WTC11 (cell line): ENCODE measurements around the gene FAM32A. TPM values are rescaled to one million over a fixed set of nuclear protein-coding genes. Genes with fewer than 3 reads are reported as not detected.

Experiments used
- ATAC-seq: fragments of 200-7000 bp; cut with Tn5 transposase; 2 replicates; pipeline ENCODE4 v1.10.0; 2021; ENCODE audit warnings: mild to moderate bottlenecking, moderate library complexity
- CTCF ChIA-PET: fragments of 300-600 bp; sonication (Branson Sonifier 250); formaldehyde crosslinking; loops from one replicate; lab custom pipeline; 2021; ENCODE audit warnings: antibody characterized with exemption; lab: Charles Lee
- POLR2A ChIA-PET: fragments of 350-600 bp; sonication (Branson Sonifier 250); formaldehyde crosslinking; loops from one replicate; lab custom pipeline; 2021; ENCODE audit warnings: antibody characterized with exemption; lab: Charles Lee
- DNase-seq: peaks from one replicate; pipeline ENCODE4 v3.0.0; 2021; ENCODE audit warnings: low spot score
- H3K27ac Mint-ChIP-seq: 2 replicates; pipeline ENCODE4 v1.8.0; 2021; ENCODE audit warnings: mixed read lengths
- H3K27me3 Mint-ChIP-seq: 2 replicates; pipeline ENCODE4 v1.8.0; 2021; ENCODE audit warnings: low read depth, mild to moderate bottlenecking, moderate library complexity, mixed read lengths
- H3K36me3 Mint-ChIP-seq: 2 replicates; pipeline ENCODE4 v1.8.0; 2021; ENCODE audit warnings: mixed read lengths
- H3K4me1 Mint-ChIP-seq: 2 replicates; pipeline ENCODE4 v1.8.0; 2022; ENCODE audit warnings: mixed read lengths
- H3K4me3 Mint-ChIP-seq: 2 replicates; pipeline ENCODE4 v1.8.0; 2021; ENCODE audit warnings: mild to moderate bottlenecking, moderate library complexity, mixed read lengths
- H3K9me3 Mint-ChIP-seq: 2 replicates; pipeline ENCODE4 v1.8.0; 2021; ENCODE audit warnings: mixed read lengths
- CREB1 ChIP-seq: sonication (generic); formaldehyde crosslinking; IDR thresholded peaks from 2 replicates; pipeline ENCODE4 v1.8.0; 2023; ENCODE audit warnings: mild to moderate bottlenecking, missing genetic modification reagents
- ETV6 ChIP-seq: sonication (generic); formaldehyde crosslinking; IDR thresholded peaks from 2 replicates; pipeline ENCODE4 v1.8.1; 2022; ENCODE audit warnings: mild to moderate bottlenecking, missing genetic modification reagents
- FOXJ3 ChIP-seq: sonication (generic); formaldehyde crosslinking; IDR thresholded peaks from 2 replicates; pipeline ENCODE4 v1.9.0; 2021; ENCODE audit warnings: missing genetic modification reagents, mild to moderate bottlenecking, borderline replicate concordance
- FOXP1 ChIP-seq: sonication (generic); formaldehyde crosslinking; IDR thresholded peaks from 2 replicates; pipeline ENCODE4 v1.8.0; 2022; ENCODE audit warnings: missing genetic modification reagents, mild to moderate bottlenecking, moderate library complexity, borderline replicate concordance
- GABPB1 ChIP-seq: sonication (generic); formaldehyde crosslinking; IDR thresholded peaks from 2 replicates; pipeline ENCODE4 v1.8.1; 2023; ENCODE audit warnings: mild to moderate bottlenecking, missing genetic modification reagents
- GRHL2 ChIP-seq: fragments of 250-450 bp; sonication (Bioruptor Pico); IDR thresholded peaks from 2 replicates; pipeline ENCODE4 v1.8.0; 2022; ENCODE audit warnings: mild to moderate bottlenecking, moderate library complexity; ENCODE audit not compliant: insufficient replicate concordance, severe bottlenecking
- GTF2I ChIP-seq: fragments of 250-450 bp; sonication (Bioruptor Pico); conservative IDR thresholded peaks from 2 replicates; pipeline ENCODE4 v1.4.0; 2021; ENCODE audit warnings: mild to moderate bottlenecking
- JAZF1 ChIP-seq: fragments of 250-450 bp; sonication (Bioruptor Pico); IDR thresholded peaks from 2 replicates; pipeline ENCODE4 v1.9.0; 2021; ENCODE audit warnings: moderate library complexity, mild to moderate bottlenecking, inconsistent platforms
- NFATC4 ChIP-seq: fragments of 250-450 bp; sonication (Bioruptor Pico); IDR thresholded peaks from 2 replicates; pipeline ENCODE4 v1.9.0; 2021; ENCODE audit warnings: mild to moderate bottlenecking
- NR2C2 ChIP-seq: sonication (generic); formaldehyde crosslinking; IDR thresholded peaks from 2 replicates; pipeline ENCODE4 v1.8.0; 2022; ENCODE audit warnings: mild to moderate bottlenecking, missing genetic modification reagents
- NR3C1 ChIP-seq: sonication (generic); formaldehyde crosslinking; conservative IDR thresholded peaks from 2 replicates; pipeline ENCODE4 v1.8.1; 2023; ENCODE audit warnings: low read depth, mild to moderate bottlenecking, missing genetic modification reagents
- RORB ChIP-seq: fragments of 250-450 bp; sonication (Bioruptor Pico); IDR thresholded peaks from 2 replicates; pipeline ENCODE4 v1.9.0; 2021; ENCODE audit warnings: mild to moderate bottlenecking
- SMAD3 ChIP-seq: sonication (generic); formaldehyde crosslinking; IDR thresholded peaks from 2 replicates; pipeline ENCODE4 v1.8.0; 2022; ENCODE audit warnings: missing genetic modification reagents, mild to moderate bottlenecking, borderline replicate concordance
- SOX15 ChIP-seq: fragments of 250-450 bp; sonication (Bioruptor Pico); IDR thresholded peaks from 2 replicates; pipeline ENCODE4 v1.9.0; 2021; ENCODE audit warnings: mild to moderate bottlenecking
- TP53 ChIP-seq: sonication (generic); formaldehyde crosslinking; IDR thresholded peaks from 2 replicates; pipeline ENCODE4 v1.8.1; 2023; ENCODE audit warnings: mild to moderate bottlenecking, missing genetic modification reagents
- ZNF138 ChIP-seq: sonication (generic); formaldehyde crosslinking; conservative IDR thresholded peaks from 2 replicates; pipeline ENCODE4 v1.8.1; 2022; ENCODE audit warnings: mild to moderate bottlenecking, moderate library complexity, missing genetic modification reagents
- ZNF219 ChIP-seq: sonication (generic); formaldehyde crosslinking; IDR thresholded peaks from 2 replicates; pipeline ENCODE4 v1.8.0; 2023; ENCODE audit warnings: missing genetic modification reagents, mild to moderate bottlenecking, borderline replicate concordance
- ZNF263 ChIP-seq: sonication (generic); formaldehyde crosslinking; IDR thresholded peaks from 2 replicates; pipeline ENCODE4 v1.8.1; 2022; ENCODE audit warnings: low read depth, mild to moderate bottlenecking, moderate library complexity, missing genetic modification reagents
- total RNA-seq: library from RNA; stranded (reverse); gene quantifications from 3 replicates; pipeline ENCODE4 v1.2.3, GENCODE V29; 2021
- TF ChIP-seq, protein P1 (sequence below): fragments of 250-450 bp; sonication (Bioruptor Pico); conservative IDR thresholded peaks from 2 replicates; pipeline ENCODE4 v1.9.0; 2021; ENCODE audit warnings: mild to moderate bottlenecking
- TF ChIP-seq, protein P2 (sequence below): sonication (generic); formaldehyde crosslinking; IDR thresholded peaks from 2 replicates; pipeline ENCODE4 v1.8.1; 2022; ENCODE audit warnings: mild to moderate bottlenecking, moderate library complexity, missing genetic modification reagents
- TF ChIP-seq, protein P3 (sequence below): sonication (generic); formaldehyde crosslinking; IDR thresholded peaks from 2 replicates; pipeline ENCODE4 v1.8.1; 2023; ENCODE audit warnings: mild to moderate bottlenecking, missing genetic modification reagents, moderate library complexity
- TF ChIP-seq, protein P4 (sequence below): sonication (generic); formaldehyde crosslinking; IDR thresholded peaks from 2 replicates; pipeline ENCODE4 v1.8.0; 2023; ENCODE audit warnings: missing genetic modification reagents
- TF ChIP-seq, protein P5 (sequence below): fragments of 200-600 bp; IDR thresholded peaks from 2 replicates; pipeline ENCODE4 v1.8.0; 2022; ENCODE audit warnings: antibody characterized with exemption
- TF ChIP-seq, protein P6 (sequence below): sonication (generic); formaldehyde crosslinking; IDR thresholded peaks from 2 replicates; pipeline ENCODE4 v1.8.1; 2022; ENCODE audit warnings: mild to moderate bottlenecking, missing genetic modification reagents, moderate library complexity, borderline replicate concordance
- TF ChIP-seq, protein P7 (sequence below): fragments of 250-450 bp; sonication (Bioruptor Pico); IDR thresholded peaks from 2 replicates; pipeline ENCODE4 v2.1.2; 2022; ENCODE audit warnings: mild to moderate bottlenecking, moderate library complexity
- TF ChIP-seq, protein P8 (sequence below): sonication (generic); formaldehyde crosslinking; IDR thresholded peaks from 2 replicates; pipeline ENCODE4 v1.8.1; 2023; ENCODE audit warnings: mild to moderate bottlenecking, moderate library complexity, missing genetic modification reagents

FAM32A gene
- total RNA-seq, 1 experiment from 2014 or later, result 62.2 TPM

DNA sequence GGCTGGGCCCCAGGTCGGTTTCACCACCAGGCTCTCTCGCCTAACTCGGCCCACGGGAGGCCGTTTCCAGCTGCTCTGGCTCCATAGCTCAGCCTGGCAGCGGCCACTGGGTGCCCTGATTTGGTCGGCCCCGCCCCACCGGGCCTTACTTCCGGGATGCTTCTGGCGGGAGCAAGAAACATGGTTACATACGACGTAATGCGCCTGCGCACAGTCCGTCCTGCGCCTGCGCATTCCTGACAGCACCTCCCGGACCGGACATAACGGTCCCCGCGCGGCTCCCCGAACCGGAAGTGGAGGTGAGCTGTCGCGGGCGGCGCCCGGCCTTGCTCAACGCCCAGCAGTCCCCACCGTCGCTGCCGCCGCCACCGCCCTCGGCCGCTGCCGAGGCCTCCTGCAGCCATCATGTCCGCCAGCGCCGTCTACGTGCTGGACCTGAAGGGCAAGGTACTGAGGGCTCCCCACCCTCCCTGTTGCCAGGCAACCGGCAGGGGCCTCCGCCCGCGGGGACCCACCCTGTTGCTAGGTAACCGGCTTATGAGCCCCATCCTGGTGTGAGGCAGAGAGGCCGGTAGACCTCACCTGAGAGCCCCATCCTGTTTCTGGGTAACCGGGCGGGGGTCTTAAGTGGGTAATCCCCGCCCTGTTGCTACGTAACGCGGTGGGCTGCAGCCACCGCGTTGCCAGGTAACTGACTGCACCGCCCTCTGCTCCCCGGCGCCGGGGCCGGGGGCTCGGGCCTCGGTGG is 12.6 kb downstream of the FAM32A start, which contains the start of gene AP1M1 (continued):
- TF ChIP-seq, protein P1, sequence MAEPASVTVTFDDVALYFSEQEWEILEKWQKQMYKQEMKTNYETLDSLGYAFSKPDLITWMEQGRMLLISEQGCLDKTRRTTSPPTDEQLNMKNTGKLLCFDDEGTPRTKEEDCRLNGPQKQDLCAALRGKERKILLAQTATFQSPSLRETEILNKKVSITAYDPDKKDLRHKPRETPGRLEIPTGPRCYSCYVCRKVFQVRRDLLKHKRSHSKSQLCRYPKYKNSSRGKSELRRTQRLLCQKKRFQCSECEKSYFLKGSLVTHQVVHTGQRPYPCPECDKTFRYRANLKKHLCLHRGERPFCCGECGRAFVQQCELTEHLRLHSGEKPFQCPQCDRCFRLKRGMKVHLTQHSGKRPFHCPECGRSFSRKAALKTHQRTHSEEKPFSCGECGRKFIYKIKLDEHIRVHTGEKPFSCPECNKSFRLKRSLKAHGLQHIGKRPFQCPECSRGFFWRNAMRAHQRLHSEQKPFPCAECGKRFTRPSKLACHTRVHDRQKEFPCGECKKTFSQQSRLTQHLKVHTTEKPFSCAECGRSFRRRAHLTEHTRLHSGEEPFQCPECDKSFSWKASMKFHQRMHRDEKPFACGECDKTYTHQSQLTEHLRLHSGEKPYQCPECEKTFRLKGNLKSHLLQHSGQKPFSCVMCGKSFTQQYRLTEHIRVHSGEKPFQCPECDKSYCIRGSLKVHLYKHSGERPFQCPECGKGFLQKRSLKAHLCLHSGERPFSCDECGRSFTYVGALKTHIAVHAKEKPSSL (CRISPR knock-in tag), result no peak
- TF ChIP-seq TP53 (CRISPR knock-in tag) (no peak), ETV6 (CRISPR knock-in tag) (0 out of 2 replicates have a peak, but pooled peaks have one; percentile 28), CREB1 (CRISPR knock-in tag) (no peak), GABPB1 (CRISPR knock-in tag) (peak; percentile 63; the same call in 1 of the 2 replicates), NR2C2 (no peak), FOXP1 (CRISPR knock-in tag) (peak; percentile 51; the same call in 1 of the 2 replicates), FOXJ3 (CRISPR knock-in tag) (no peak), ZNF138 (no peak), ZNF219 (CRISPR knock-in tag) (0 out of 2 replicates have a peak, but pooled peaks have one; percentile 43), NFATC4 (CRISPR knock-in tag) (no peak), RORB (CRISPR knock-in tag) (no peak)
- TF ChIP-seq, protein P2, sequence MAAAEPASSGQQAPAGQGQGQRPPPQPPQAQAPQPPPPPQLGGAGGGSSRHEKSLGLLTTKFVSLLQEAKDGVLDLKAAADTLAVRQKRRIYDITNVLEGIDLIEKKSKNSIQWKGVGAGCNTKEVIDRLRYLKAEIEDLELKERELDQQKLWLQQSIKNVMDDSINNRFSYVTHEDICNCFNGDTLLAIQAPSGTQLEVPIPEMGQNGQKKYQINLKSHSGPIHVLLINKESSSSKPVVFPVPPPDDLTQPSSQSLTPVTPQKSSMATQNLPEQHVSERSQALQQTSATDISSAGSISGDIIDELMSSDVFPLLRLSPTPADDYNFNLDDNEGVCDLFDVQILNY (CRISPR knock-in tag), result no peak
- TF ChIP-seq, protein P3, sequence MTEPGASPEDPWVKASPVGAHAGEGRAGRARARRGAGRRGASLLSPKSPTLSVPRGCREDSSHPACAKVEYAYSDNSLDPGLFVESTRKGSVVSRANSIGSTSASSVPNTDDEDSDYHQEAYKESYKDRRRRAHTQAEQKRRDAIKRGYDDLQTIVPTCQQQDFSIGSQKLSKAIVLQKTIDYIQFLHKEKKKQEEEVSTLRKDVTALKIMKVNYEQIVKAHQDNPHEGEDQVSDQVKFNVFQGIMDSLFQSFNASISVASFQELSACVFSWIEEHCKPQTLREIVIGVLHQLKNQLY (CRISPR knock-in tag), result no peak
- TF ChIP-seq, protein P4, sequence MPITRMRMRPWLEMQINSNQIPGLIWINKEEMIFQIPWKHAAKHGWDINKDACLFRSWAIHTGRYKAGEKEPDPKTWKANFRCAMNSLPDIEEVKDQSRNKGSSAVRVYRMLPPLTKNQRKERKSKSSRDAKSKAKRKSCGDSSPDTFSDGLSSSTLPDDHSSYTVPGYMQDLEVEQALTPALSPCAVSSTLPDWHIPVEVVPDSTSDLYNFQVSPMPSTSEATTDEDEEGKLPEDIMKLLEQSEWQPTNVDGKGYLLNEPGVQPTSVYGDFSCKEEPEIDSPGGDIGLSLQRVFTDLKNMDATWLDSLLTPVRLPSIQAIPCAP (CRISPR knock-in tag), result no peak
- TF ChIP-seq, protein P5, sequence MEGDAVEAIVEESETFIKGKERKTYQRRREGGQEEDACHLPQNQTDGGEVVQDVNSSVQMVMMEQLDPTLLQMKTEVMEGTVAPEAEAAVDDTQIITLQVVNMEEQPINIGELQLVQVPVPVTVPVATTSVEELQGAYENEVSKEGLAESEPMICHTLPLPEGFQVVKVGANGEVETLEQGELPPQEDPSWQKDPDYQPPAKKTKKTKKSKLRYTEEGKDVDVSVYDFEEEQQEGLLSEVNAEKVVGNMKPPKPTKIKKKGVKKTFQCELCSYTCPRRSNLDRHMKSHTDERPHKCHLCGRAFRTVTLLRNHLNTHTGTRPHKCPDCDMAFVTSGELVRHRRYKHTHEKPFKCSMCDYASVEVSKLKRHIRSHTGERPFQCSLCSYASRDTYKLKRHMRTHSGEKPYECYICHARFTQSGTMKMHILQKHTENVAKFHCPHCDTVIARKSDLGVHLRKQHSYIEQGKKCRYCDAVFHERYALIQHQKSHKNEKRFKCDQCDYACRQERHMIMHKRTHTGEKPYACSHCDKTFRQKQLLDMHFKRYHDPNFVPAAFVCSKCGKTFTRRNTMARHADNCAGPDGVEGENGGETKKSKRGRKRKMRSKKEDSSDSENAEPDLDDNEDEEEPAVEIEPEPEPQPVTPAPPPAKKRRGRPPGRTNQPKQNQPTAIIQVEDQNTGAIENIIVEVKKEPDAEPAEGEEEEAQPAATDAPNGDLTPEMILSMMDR, result no peak

DNA sequence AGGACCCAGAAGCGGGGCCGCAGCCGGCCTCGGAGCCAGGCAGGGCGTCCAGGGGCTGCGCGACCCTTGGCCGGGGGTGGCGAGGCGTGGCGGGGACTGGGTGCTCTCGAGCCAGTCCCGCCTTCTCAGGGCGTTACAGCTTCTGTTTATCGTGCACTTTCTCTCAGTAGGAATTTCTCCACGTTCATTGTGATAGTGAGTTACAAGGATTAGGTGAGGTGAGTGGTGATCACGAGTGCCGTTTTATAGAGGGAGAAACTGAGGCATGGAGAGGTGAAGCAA is 13.1 kb downstream of the FAM32A start:
- peaks cover 16% of the 10 kb centered on the region for H3K4me1 Mint-ChIP-seq
- TF ChIP-seq, protein P6, sequence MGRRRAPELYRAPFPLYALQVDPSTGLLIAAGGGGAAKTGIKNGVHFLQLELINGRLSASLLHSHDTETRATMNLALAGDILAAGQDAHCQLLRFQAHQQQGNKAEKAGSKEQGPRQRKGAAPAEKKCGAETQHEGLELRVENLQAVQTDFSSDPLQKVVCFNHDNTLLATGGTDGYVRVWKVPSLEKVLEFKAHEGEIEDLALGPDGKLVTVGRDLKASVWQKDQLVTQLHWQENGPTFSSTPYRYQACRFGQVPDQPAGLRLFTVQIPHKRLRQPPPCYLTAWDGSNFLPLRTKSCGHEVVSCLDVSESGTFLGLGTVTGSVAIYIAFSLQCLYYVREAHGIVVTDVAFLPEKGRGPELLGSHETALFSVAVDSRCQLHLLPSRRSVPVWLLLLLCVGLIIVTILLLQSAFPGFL (CRISPR knock-in tag), result no peak
- TF ChIP-seq ZNF263 (CRISPR knock-in tag), result no peak
- TF ChIP-seq NR3C1 (CRISPR knock-in tag), result no peak
- TF ChIP-seq, protein P7, sequence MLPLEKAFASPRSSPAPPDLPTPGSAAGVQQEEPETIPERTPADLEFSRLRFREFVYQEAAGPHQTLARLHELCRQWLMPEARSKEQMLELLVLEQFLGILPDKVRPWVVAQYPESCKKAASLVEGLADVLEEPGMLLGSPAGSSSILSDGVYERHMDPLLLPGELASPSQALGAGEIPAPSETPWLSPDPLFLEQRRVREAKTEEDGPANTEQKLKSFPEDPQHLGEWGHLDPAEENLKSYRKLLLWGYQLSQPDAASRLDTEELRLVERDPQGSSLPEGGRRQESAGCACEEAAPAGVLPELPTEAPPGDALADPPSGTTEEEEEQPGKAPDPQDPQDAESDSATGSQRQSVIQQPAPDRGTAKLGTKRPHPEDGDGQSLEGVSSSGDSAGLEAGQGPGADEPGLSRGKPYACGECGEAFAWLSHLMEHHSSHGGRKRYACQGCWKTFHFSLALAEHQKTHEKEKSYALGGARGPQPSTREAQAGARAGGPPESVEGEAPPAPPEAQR, result no peak
- no peak for TF ChIP-seq SMAD3 (CRISPR knock-in tag)
- no peak for TF ChIP-seq SOX15
- no peak for TF ChIP-seq ZNF219 (CRISPR knock-in tag)
- TF ChIP-seq, protein P8, sequence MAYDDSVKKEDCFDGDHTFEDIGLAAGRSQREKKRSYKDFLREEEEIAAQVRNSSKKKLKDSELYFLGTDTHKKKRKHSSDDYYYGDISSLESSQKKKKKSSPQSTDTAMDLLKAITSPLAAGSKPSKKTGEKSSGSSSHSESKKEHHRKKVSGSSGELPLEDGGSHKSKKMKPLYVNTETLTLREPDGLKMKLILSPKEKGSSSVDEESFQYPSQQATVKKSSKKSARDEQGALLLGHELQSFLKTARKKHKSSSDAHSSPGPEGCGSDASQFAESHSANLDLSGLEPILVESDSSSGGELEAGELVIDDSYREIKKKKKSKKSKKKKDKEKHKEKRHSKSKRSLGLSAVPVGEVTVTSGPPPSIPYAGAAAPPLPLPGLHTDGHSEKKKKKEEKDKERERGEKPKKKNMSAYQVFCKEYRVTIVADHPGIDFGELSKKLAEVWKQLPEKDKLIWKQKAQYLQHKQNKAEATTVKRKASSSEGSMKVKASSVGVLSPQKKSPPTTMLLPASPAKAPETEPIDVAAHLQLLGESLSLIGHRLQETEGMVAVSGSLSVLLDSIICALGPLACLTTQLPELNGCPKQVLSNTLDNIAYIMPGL, result no peak
- no peak for TF ChIP-seq FOXJ3 (CRISPR knock-in tag)
- TF ChIP-seq GTF2I, result no peak
- TF ChIP-seq JAZF1 (CRISPR knock-in tag), result no peak
- no peak for TF ChIP-seq GRHL2 (CRISPR knock-in tag)

More for the DNA sequence above, 13.1 kb downstream of the FAM32A start:
- no peaks in the 10 kb centered on the region for H3K9me3 Mint-ChIP-seq
- H3K36me3 Mint-ChIP-seq, result no peaks in the 10 kb centered on the region
- no peak for ATAC-seq
- no peak for DNase-seq
- no peaks in the 10 kb centered on the region for H3K27me3 Mint-ChIP-seq
- POLR2A ChIA-PET, result interaction anchor here (1.4 kb wide), 1 partner anchor 13 kb away, joined by 6 read pairs; the partner anchor contains the start of gene FAM32A
- H3K4me3 Mint-ChIP-seq, result peak overlapping the region; percentile 72
- no peak overlapping the region for H3K27ac Mint-ChIP-seq
- CTCF ChIA-PET, result interaction anchor here (0.8 to 3.1 kb wide), 3 partner anchors 13 to 173 kb away, joined by 3 to 39 read pairs (median 4); partner anchors contain the start of gene FAM32A
